ENCODE measurements around the gene CDC25B. TPM values are rescaled to one million over a fixed set of nuclear protein-coding genes. Genes with fewer than 3 reads are reported as not detected.

CDC25B gene
- total RNA-seq, 2 donors from 2014 or later, result 72.9 to 168 TPM

GRCh38 chr20:3759316-3759823, 36.7 kb upstream of the CDC25B start:
- Mint-ChIP-seq H3K27ac (peak overlapping the region; percentile 34 to 95), H3K36me3 (peaks cover 0 to 6% of the 10 kb centered on the region in 2 donors), H3K9me3 (no peaks in the 10 kb centered on the region)
- DNase-seq (ENCODE audit: low spot score in 2 of 2), result no peak
- no peak for ATAC-seq

GRCh38 chr20:3759884-3760283, 36.2 kb upstream of the CDC25B start:
- H3K27ac Mint-ChIP-seq, result peak overlapping the region; percentile 34 to 95
- peaks cover 0 to 6% of the 10 kb centered on the region in 2 donors for H3K36me3 Mint-ChIP-seq
- no peaks in the 10 kb centered on the region for H3K9me3 Mint-ChIP-seq
- no peak for DNase-seq (ENCODE audit: low spot score in 2 of 2)
- no peak for ATAC-seq

- Mint-ChIP-seq H3K9me3 (no peaks in the 10 kb centered on the region), H3K36me3 (peaks cover 0 to 6% of the 10 kb centered on the region in 2 donors)
These were observed 35.3 kb upstream of the CDC25B start for GRCh38 chr20:3760655-3761348.

DNA sequence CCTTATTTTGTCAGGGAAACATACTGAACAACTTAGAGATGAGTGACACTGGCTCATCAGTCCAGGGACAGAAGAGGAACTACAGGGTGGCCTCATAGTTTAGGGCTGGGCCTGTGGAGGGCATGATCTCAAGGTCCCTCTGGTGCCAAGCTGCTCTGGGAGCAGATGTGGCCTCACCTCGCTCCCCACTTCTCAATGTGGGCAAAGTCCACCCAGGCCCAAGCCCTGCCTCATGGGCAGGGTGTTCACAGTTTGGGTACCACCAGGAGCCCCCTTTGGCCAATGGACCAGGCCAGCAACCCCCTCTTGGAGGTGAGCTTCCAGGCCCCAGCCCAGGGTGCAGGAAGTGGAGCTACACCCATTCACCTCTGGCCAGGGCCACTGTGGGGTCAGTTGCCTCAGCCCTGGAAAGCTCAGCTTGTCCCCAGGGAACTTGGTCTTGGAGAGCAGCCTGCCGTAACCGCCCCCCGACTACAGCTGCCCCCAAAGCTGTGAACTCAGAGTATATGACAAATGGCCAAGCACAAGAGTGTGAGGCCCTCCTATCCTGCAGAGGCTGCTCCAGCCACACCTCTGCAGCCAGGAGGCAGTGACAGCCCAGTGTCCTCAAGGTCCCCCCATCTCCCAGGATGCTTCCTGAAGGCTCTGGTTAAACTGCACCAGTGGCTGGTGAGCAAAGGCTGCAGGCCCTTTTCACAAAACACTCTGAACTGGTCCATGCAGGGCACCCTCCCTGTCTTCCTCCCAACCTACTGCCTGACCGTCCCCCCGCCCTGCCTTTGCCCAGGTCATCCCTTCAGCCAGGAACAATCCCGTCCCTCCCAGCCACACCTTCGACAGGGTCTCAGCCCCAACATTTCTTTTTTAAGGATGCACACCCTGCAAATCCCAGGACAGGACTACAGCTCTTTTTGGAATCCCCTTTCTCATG, 32.2 kb upstream of the CDC25B start:
- no peaks in the 10 kb centered on the region for H3K9me3 Mint-ChIP-seq
- ATAC-seq (no peak), DNase-seq (ENCODE audit: low spot score in 2 of 2) (no peak)
- H3K27ac Mint-ChIP-seq, result no peak overlapping the region
- H3K36me3 Mint-ChIP-seq, result no peaks in the 10 kb centered on the region

More at GRCh38 chr20:3760655-3761348, 35.3 kb upstream of the CDC25B start:
- H3K27ac Mint-ChIP-seq, result no peak overlapping the region
- ATAC-seq (no peak), DNase-seq (ENCODE audit: low spot score in 2 of 2) (no peak)

GRCh38 chr20:3764659-3765058, 31.5 kb upstream of the CDC25B start:
- no peaks in the 10 kb centered on the region for H3K36me3 Mint-ChIP-seq
- DNase-seq (ENCODE audit: low spot score in 2 of 2) (no peak), ATAC-seq (no peak)
- H3K27ac Mint-ChIP-seq, result no peak overlapping the region
- H3K9me3 Mint-ChIP-seq, result no peaks in the 10 kb centered on the region

DNA sequence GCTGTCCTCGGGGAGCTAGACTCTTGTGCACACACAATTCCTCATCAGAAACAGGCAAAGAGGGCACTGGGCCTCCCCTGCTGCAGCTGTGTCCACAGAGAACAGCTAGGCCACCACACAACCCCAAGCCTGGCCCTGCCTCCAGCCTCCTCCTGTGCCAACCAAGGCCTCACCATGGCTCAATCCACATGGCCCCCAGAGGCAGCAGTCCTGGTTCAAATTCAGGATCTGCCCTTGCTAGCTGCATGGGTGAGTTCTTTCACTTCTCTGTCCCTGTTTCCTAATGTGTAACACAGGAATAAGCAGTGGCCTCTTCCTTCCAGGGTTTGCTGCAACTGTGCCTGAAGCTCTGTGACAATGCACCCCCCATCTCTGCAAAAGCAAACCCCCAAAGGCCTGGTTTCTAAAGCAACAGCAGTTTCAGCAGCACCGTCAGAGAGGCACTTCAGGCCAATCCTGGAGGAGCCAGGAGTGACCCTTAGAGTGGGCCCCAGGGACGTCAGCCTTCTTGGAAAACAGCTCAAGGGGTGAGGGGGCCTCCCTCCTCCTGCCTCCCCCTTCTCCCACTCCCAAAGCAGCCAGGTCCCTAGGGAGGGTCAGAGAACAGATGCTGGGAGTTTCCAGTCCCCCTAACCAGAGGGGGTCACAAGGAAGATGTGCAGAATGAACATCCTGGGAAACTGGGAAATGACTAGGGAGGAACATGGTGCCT, 30.8 kb upstream of the CDC25B start:
- no peaks in the 10 kb centered on the region for H3K9me3 Mint-ChIP-seq
- ATAC-seq, result no peak
- H3K36me3 Mint-ChIP-seq, result no peaks in the 10 kb centered on the region
- peak overlapping the region in 1 of 2 donors; percentile 34 for H3K27ac Mint-ChIP-seq
- no peak for DNase-seq (ENCODE audit: low spot score in 2 of 2)

GRCh38 chr20:3766422-3767109, 29.5 kb upstream of the CDC25B start:
- Mint-ChIP-seq H3K9me3 (no peaks in the 10 kb centered on the region), H3K27ac (peak overlapping the region; percentile 69 to 85), H3K36me3 (no peaks in the 10 kb centered on the region)
- DNase-seq (ENCODE audit: low spot score in 2 of 2) (no peak), ATAC-seq (no peak)

- no peaks in the 10 kb centered on the region for H3K9me3 Mint-ChIP-seq
- ATAC-seq (no peak), DNase-seq (ENCODE audit: low spot score in 2 of 2) (no peak)
- H3K27ac Mint-ChIP-seq, result peak overlapping the region; percentile 69 to 85
- no peaks in the 10 kb centered on the region for H3K36me3 Mint-ChIP-seq
These were observed 29.0 kb upstream of the CDC25B start for GRCh38 chr20:3767110-3767426.

- DNase-seq (ENCODE audit: low spot score in 2 of 2) (peak; percentile 97 to 98), ATAC-seq (peak; percentile 93 to 96)
- no peaks in the 10 kb centered on the region for H3K36me3 Mint-ChIP-seq
These were observed 28.4 kb upstream of the CDC25B start, which contains the start of gene ADISSP for GRCh38 chr20:3767427-3768341. Gene ADISSP, minus strand, starts transcription at chr20:3767753. Its CDS starts 7,653 bp downstream, at chr20:3760100.

DNA sequence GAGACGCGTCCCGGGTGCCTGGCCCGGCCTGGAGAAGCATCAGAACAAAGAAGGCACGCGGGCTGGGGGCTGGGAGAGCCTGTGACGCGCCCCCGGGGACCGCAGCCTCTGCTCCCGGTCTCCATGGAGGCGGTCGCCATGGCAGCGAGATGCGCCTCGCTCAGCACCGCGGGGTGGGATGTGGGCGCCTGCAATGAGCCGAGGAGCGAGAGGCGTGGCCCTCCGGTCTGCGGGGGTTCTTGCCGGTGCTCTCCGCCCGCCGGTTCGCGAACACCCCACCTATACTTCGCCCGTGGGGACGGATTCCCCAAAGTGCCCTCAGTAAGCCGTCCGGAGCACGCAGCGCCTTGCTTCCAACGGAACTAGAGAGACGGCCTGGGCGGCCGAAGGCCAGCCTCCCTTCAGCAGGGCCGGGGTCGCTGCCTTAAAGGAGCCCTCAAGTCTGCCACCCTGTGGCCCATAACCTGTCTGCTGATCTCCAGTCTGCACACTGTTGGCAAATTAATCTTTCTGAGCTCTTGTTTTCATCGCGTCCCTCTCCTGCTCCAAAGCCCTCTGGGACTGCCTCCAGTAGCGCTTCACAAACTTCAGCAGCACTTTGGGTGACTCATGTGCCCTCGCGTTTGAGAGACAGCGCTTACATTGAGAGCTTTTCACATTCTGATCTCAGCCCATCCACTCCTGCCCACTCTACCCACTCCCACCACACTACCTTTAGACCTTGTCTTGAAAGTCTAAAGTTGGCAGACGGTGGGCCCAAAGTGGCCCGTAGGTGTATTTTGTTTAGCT, 27.6 kb upstream of the CDC25B start:
- ATAC-seq, result peak; percentile 60 to 69
- DNase-seq (ENCODE audit: low spot score in 2 of 2), result peak; percentile 73 to 79
- H3K27ac Mint-ChIP-seq, result peak overlapping the region; percentile 90
- H3K36me3 Mint-ChIP-seq, result no peaks in the 10 kb centered on the region
- no peaks in the 10 kb centered on the region for H3K9me3 Mint-ChIP-seq

More at GRCh38 chr20:3767427-3768341, 28.4 kb upstream of the CDC25B start, which contains the start of gene ADISSP:
- H3K9me3 Mint-ChIP-seq, result no peaks in the 10 kb centered on the region
- H3K27ac Mint-ChIP-seq, result peak within 1 kb of the TSS; percentile 90

DNA sequence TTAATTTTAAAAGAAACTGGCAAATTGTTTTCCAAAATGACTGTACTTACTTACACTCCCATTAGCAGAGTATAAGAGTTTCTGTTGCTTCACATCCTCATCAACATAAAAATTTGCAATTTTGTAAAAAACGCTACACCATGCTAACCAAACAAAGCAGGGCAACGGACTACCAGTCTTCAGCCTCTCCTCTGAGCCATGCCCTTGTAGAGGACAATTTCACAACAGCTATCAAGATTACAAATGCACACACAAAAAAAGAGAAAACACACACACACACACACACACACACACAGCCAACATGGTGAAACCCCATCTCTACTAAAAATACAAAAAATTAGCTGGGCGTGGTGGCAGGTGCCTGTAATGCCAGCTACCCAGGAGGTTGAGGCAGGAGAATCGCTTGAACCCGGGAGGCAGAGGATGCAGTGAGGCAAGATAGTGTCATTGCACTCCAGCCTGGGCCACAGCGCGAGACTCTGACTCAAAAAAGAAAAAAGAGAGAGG, 24.5 kb upstream of the CDC25B start:
- no peak overlapping the region for H3K27ac Mint-ChIP-seq

DNA sequence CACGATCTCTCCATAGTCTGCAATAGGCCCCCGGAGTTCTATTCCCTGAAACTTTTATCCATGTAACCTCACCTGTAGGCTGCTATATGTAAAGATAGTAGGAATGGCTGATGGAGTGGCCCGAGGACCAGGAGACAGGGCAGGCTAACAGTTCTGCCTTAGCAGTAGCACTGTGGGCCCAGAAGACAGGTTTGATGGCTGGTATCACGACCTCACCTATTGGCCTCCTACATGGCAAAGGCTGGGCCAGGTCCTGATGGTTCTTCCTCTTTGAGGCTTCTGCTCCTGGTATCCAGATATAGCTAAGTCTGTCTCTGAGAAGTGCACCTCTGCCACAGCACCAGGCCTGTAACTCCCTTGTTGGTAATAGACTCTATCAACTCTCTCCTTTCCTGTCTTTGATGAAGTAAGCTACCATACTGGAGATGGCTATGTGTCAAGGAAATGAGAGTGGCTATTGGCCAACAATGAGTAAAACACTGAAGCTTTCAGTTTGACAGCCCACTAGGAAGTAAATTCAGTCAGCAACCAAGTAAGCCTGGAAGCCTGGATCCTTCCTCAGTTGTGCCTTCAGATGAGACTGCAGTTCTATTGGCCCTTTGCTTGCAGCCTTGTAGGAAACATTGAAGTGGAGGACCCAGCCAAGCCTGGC, 20.5 kb upstream of the CDC25B start:
- ATAC-seq (peak in 1 of 2 donors; percentile 17), DNase-seq (ENCODE audit: low spot score in 2 of 2) (no peak)
- Mint-ChIP-seq H3K27ac (no peak overlapping the region), H3K9me3 (no peaks in the 10 kb centered on the region), H3K36me3 (no peaks in the 10 kb centered on the region)

More for the DNA sequence above, 24.5 kb upstream of the CDC25B start:
- Mint-ChIP-seq H3K36me3 (no peaks in the 10 kb centered on the region), H3K9me3 (no peaks in the 10 kb centered on the region)
- ATAC-seq (no peak), DNase-seq (ENCODE audit: low spot score in 2 of 2) (no peak)

DNA sequence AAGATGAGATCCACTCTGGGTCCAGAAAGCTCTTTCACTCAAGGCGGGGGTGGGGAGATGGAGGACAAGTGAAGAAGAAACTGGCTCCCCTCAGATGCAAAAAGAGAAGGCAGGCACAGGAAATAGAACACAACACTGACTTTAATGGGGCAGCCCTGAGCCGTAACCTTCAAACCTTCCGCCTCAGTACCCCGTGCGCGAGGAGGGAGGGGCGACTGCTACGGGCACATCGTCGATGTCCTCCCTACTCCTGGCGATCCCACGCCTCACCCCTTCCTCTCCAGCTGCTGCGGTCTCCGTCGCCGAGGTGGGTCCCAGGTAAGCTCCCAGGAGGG, 18.8 kb upstream of the CDC25B start:
- peak overlapping the region in 1 of 2 donors; percentile 51 for H3K27ac Mint-ChIP-seq
- ATAC-seq (peak; percentile 40 to 63), DNase-seq (ENCODE audit: low spot score in 2 of 2) (no peak)

More for the DNA sequence above, 18.8 kb upstream of the CDC25B start:
- Mint-ChIP-seq H3K9me3 (no peaks in the 10 kb centered on the region), H3K36me3 (no peaks in the 10 kb centered on the region)
